ENCODE measurements around the gene MRI1.
"Not testable (repeated sequence)": the region's sequence is repeated elsewhere in the genome, so short reads cannot be mapped to it uniquely, and the experiment has no call there.

The MRI1 gene

GRCh38 chr19:13770013-13770635, 5.8 kb downstream of the MRI1 start:
- Mint-ChIP-seq H3K27ac (no peak overlapping the region), H3K4me3 (no peak overlapping the region), H3K36me3 (ENCODE audit: low read depth) (peaks cover 7% of the 10 kb centered on the region), H3K4me1 (ENCODE audit: low read depth) (peaks cover 16% of the 10 kb centered on the region), H3K9me3 (no peaks in the 10 kb centered on the region), H3K27me3 (ENCODE audit: low read depth) (no peaks in the 10 kb centered on the region)

DNA sequence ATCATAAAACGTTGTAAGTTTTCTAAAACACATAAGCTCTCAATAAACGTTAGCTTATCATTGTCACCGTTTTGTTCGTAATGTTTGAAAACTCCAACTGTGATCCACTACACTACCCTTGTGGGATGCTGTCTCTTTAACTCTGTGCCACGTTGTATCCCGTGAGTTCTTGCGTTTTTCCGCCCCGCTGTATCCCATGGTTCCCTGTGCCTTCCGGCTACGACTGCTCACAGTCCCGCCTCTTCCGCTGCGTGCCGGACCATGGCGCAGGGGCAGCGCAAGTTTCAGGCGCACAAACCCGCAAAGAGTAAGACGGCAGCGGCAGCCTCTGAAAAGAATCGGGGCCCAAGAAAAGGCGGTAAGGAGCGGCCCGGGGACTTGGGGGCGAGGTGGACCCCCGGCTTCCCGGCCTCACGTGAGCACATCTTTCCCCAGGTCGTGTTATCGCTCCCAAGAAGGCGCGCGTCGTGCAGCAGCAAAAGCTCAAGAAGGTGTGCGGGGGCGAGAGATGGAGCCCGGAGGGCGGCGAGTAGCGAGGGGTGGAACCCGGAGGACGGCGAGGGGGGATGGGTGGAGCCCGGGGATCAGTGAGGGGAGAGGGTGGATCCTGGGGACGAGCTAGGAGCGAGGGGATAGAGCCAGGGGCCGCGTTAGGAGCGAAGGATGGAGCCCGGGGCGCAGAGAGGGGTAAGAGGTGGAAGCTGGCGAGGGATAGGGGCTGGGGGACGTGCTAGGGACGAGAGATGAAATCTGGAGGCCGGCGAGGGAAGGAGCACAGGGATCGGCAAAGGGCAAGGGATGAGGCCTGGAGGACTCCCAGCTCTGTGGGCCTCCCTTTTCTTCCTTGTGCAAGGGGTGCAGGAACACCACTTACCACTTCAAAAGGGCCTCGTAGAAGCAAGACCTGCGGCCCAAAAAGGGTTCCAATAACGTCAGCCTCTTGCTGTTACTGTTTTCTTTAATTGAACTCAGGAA, 10.2 kb downstream of the MRI1 start, which contains the start of gene C19orf53:
Gene C19orf53, plus strand, starts transcription at position 240 of the 975 bp plus-strand sequence. Its CDS starts 22 bp downstream, at position 262.
- H3K9me3 Mint-ChIP-seq, result no peaks in the 10 kb centered on the region
- H3K36me3 Mint-ChIP-seq (ENCODE audit: low read depth), result peaks cover 19% of the 10 kb centered on the region
- H3K4me3 Mint-ChIP-seq, result peak within 1 kb of the TSS; percentile 98
- no peaks in the 10 kb centered on the region for H3K27me3 Mint-ChIP-seq (ENCODE audit: low read depth)
- H3K4me1 Mint-ChIP-seq (ENCODE audit: low read depth), result peaks cover 19% of the 10 kb centered on the region
- H3K27ac Mint-ChIP-seq, result peak within 1 kb of the TSS; percentile 91

GRCh38 chr19:13778398-13778797, 14.1 kb downstream of the MRI1 start:
- peaks cover 15% of the 10 kb centered on the region for H3K36me3 Mint-ChIP-seq (ENCODE audit: low read depth)
- H3K27ac Mint-ChIP-seq, result no peak overlapping the region
- H3K9me3 Mint-ChIP-seq, result no peaks in the 10 kb centered on the region
- H3K27me3 Mint-ChIP-seq (ENCODE audit: low read depth), result no peaks in the 10 kb centered on the region
- H3K4me1 Mint-ChIP-seq (ENCODE audit: low read depth), result peaks cover 19% of the 10 kb centered on the region
- no peak overlapping the region for H3K4me3 Mint-ChIP-seq

- Mint-ChIP-seq H3K36me3 (ENCODE audit: low read depth) (peaks cover 15% of the 10 kb centered on the region), H3K4me3 (no peak overlapping the region), H3K4me1 (ENCODE audit: low read depth) (peaks cover 19% of the 10 kb centered on the region), H3K9me3 (no peaks in the 10 kb centered on the region), H3K27me3 (ENCODE audit: low read depth) (no peaks in the 10 kb centered on the region), H3K27ac (no peak overlapping the region)
Observed at GRCh38 chr19:13778847-13779246, 14.5 kb downstream of the MRI1 start.

- H3K27ac Mint-ChIP-seq; H3K9me3 Mint-ChIP-seq; H3K4me3 Mint-ChIP-seq; H3K27me3 Mint-ChIP-seq (ENCODE audit: low read depth): not testable (repeated sequence)
- Mint-ChIP-seq H3K4me1 (ENCODE audit: low read depth) (peaks cover 16% of the 10 kb centered on the region), H3K36me3 (ENCODE audit: low read depth) (peaks cover 12% of the 10 kb centered on the region)
Observed at GRCh38 chr19:13779794-13780193, 15.5 kb downstream of the MRI1 start.

DNA sequence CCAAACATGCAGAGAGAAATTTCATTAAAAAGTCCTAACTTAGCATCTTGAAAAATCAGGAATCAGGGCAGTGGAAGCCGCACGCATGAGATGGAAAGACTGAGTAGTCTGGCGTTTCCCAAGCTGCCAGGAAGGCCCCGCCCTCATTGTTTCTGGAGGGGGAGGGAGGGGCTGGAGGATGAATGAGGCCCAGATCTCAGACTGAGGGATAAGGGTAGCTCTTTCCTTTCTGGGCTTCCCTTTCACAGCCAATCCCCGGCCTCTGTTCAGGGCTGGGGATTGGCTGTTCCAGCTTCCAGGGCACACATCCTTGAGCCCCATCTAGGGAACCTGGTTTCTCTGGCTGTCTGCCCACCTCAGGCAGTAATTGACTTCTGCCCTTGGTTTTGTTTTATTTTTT, 17.2 kb downstream of the MRI1 start:
- Mint-ChIP-seq H3K27me3 (ENCODE audit: low read depth) (no peaks in the 10 kb centered on the region), H3K4me1 (ENCODE audit: low read depth) (peaks cover 10% of the 10 kb centered on the region), H3K4me3 (no peak overlapping the region), H3K9me3 (no peaks in the 10 kb centered on the region), H3K27ac (no peak overlapping the region), H3K36me3 (ENCODE audit: low read depth) (peaks cover 4% of the 10 kb centered on the region)

GRCh38 chr19:13782537-13782936, 18.2 kb downstream of the MRI1 start:
- peaks cover 8% of the 10 kb centered on the region for H3K4me1 Mint-ChIP-seq (ENCODE audit: low read depth)
- no peak overlapping the region for H3K4me3 Mint-ChIP-seq
- H3K27me3 Mint-ChIP-seq (ENCODE audit: low read depth), result no peaks in the 10 kb centered on the region
- no peaks in the 10 kb centered on the region for H3K9me3 Mint-ChIP-seq
- peaks cover 2% of the 10 kb centered on the region for H3K36me3 Mint-ChIP-seq (ENCODE audit: low read depth)
- no peak overlapping the region for H3K27ac Mint-ChIP-seq

GRCh38 chr19:13783565-13784500, 19.5 kb downstream of the MRI1 start:
- no peaks in the 10 kb centered on the region for H3K9me3 Mint-ChIP-seq
- H3K36me3 Mint-ChIP-seq (ENCODE audit: low read depth), result no peaks in the 10 kb centered on the region
- H3K27me3 Mint-ChIP-seq (ENCODE audit: low read depth), result no peaks in the 10 kb centered on the region
- H3K4me3 Mint-ChIP-seq, result no peak overlapping the region
- no peak overlapping the region for H3K27ac Mint-ChIP-seq
- peaks cover 14% of the 10 kb centered on the region for H3K4me1 Mint-ChIP-seq (ENCODE audit: low read depth)

DNA sequence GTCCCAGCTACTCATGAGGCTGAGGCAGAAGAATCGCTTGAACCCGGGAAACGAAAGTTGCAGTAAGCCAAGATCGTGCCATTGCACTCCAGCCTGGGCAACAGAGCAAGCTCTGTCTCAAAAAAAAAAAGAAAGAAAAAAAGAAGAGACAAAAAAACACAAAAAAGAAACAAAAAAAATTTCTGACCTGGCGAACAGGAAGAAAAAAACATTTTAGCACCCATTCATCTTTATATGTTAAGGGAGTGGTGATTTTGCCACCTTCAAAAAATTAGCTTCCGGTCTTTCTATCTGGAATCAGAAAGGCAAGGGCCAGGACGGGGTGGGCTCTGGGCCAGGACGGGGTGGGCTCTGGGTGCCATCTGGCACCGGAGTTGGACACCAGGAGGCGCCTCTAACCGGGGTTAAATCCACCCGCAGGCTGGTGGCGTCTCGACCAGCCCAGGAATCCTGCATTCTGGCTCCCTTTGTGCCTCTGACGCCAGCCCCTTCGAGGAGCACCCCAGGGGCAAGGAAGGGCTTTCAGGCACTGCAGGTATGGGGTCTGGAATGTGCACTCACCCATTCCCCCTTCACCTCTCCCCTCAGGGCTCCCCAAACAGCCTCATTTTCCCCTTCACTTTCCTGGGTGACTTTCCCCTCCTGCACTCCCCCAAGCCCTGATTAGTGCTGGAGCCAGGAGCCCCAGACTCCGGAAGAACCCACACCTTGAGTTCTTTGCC, 20.6 kb downstream of the MRI1 start:
- Mint-ChIP-seq H3K36me3 (ENCODE audit: low read depth) (no peaks in the 10 kb centered on the region), H3K9me3 (no peaks in the 10 kb centered on the region), H3K27ac (peak overlapping the region; percentile 63), H3K4me3 (peak overlapping the region; percentile 31), H3K27me3 (ENCODE audit: low read depth) (no peaks in the 10 kb centered on the region), H3K4me1 (ENCODE audit: low read depth) (peaks cover 17% of the 10 kb centered on the region)

GRCh38 chr19:13788991-13789390, 24.7 kb downstream of the MRI1 start:
- Mint-ChIP-seq H3K9me3 (no peaks in the 10 kb centered on the region), H3K27ac (peak overlapping the region; percentile 86), H3K27me3 (ENCODE audit: low read depth) (no peaks in the 10 kb centered on the region), H3K36me3 (ENCODE audit: low read depth) (no peaks in the 10 kb centered on the region), H3K4me3 (peak overlapping the region; percentile 14), H3K4me1 (ENCODE audit: low read depth) (peaks cover 25% of the 10 kb centered on the region)

DNA sequence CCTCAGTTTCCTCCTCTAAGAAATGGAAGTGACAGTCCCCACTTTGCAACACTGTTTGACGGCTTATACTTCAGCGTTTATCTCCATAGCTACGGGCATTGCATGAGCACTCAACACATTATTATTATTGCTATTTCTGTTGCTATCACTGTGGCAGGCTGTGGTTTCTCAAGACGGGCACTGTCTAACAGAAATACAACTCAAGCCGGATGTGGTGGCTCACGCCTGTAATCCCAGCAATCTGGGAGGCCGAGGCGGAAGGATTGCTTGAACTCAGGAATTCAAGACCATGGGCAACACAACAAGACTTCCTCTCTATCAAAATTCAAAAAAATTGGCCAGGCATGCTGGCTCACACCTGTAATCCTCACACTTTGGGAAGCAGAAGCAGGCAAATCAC, 26.0 kb downstream of the MRI1 start:
- H3K36me3 Mint-ChIP-seq (ENCODE audit: low read depth), result no peaks in the 10 kb centered on the region
- peak overlapping the region; percentile 52 for H3K27ac Mint-ChIP-seq
- H3K4me3 Mint-ChIP-seq, result no peak overlapping the region
- H3K9me3 Mint-ChIP-seq, result no peaks in the 10 kb centered on the region
- no peaks in the 10 kb centered on the region for H3K27me3 Mint-ChIP-seq (ENCODE audit: low read depth)
- peaks cover 26% of the 10 kb centered on the region for H3K4me1 Mint-ChIP-seq (ENCODE audit: low read depth)

DNA sequence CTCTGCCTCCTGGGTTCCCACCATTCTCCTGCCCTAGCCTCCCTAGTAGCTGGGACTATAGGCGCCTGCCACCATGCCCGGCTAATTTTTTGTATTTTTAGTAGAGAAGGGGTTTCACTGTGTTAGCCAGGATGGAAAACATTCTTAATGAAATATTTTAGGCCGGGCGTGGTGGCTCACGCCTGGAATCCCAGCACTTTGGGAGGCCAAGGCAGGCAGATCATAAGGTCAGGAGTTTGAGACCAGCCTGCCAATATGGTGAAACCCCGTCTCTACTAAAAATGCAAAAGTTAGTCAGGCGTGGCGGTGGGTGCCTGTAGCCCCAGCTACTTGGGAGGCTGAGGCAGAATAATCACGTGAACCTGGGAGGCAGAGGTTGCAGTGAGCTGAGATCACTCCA, 29.0 kb downstream of the MRI1 start:
- not testable (repeated sequence) for H3K9me3 Mint-ChIP-seq; H3K27me3 Mint-ChIP-seq (ENCODE audit: low read depth); H3K4me3 Mint-ChIP-seq; H3K36me3 Mint-ChIP-seq (ENCODE audit: low read depth); H3K27ac Mint-ChIP-seq
- peaks cover 34% of the 10 kb centered on the region for H3K4me1 Mint-ChIP-seq (ENCODE audit: low read depth)

GRCh38 chr19:13794398-13794756, 30.1 kb downstream of the MRI1 start:
- Mint-ChIP-seq H3K4me3 (peak overlapping the region; percentile 97), H3K4me1 (ENCODE audit: low read depth) (peaks cover 29% of the 10 kb centered on the region), H3K36me3 (ENCODE audit: low read depth) (no peaks in the 10 kb centered on the region), H3K27ac (peak overlapping the region; percentile 75), H3K27me3 (ENCODE audit: low read depth) (no peaks in the 10 kb centered on the region), H3K9me3 (no peaks in the 10 kb centered on the region)

All from T-helper 1 cell treated with Interleukin-12 subunit alpha and Interleukin-12 subunit beta and Interleukin-4 antibody, amounts not matched to agents 30 μg/mL and 1 μg/mL, for 36 hours (primary cell).